ENCODE data around the gene IMMT.

DNA sequence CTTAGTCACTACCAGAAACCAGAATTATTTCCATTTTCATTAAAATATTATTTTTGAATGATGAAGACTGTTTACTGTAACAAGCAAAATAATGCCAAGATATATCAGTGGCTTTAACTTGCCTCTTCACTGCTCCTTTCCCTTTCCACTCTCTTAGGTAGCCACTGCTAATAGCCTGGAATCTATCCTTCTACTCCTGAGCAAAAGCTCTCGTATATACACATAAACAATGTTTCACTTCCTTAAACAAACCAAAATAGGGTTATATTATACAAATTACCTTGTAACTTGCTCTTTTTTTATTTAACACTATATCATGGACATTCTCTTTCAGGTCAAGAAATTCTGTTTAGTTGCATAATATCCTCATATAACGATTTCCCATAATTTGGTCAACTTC lies 20.8 kb downstream of the IMMT start:
- TF ChIP-seq CTCF (optimal IDR thresholded peaks at IDR 0.05 in 1 of 3, IDR thresholded peaks at IDR 0.05 in 1 of 3, conservative IDR thresholded peaks at IDR 0.05 in 1 of 3; ENCODE audit: extremely low read depth in 1 of 3, insufficient read depth in 2 of 3, low read length in 3 of 3) = no peak
- TF ChIP-seq EZH2 (IDR thresholded peaks at IDR 0.05; ENCODE audit: low read length) = no peak
